DOHH2 (cell line): ENCODE results near the gene MYOZ1.

Source experiments
- EZH2phosphoT487 ChIP-seq: fragments of 200-600 bp; sonication (generic); IDR thresholded peaks from 2 replicates; pipeline ENCODE4 v1.6.1; 2017; ENCODE audit warnings: borderline replicate concordance, mild to moderate bottlenecking, antibody characterized with exemption, low read length, moderate library complexity, mixed read lengths
- TF ChIP-seq, protein P1 (sequence below): fragments of 200-600 bp; sonication (generic); IDR thresholded peaks from one replicate; pipeline ENCODE4 v1.5.1; 2014; ENCODE audit warnings: antibody characterized with exemption, mild to moderate bottlenecking, low read depth, low read length; ENCODE audit not compliant: poor library complexity, severe bottlenecking

DNA sequence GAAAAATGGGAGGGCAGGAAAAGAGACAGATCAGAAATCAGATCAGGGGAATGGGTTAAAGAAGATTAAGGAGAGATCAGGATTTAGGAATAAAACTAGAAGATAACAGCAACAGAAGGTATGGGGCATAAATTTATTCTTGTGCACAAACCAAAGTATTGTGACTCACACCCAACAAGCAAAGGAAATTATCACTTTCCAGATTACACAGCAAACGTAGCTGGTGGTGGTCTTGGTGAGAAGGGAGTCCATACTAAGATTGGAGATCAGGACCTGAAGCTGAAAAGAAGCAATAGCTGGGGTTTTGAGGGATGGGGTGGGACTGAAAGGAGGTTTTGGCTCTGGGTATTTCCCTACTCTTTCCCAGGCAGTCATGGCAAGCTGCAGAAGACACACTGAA is 3.5 kb upstream of the MYOZ1 start:
- TF ChIP-seq, protein P1, sequence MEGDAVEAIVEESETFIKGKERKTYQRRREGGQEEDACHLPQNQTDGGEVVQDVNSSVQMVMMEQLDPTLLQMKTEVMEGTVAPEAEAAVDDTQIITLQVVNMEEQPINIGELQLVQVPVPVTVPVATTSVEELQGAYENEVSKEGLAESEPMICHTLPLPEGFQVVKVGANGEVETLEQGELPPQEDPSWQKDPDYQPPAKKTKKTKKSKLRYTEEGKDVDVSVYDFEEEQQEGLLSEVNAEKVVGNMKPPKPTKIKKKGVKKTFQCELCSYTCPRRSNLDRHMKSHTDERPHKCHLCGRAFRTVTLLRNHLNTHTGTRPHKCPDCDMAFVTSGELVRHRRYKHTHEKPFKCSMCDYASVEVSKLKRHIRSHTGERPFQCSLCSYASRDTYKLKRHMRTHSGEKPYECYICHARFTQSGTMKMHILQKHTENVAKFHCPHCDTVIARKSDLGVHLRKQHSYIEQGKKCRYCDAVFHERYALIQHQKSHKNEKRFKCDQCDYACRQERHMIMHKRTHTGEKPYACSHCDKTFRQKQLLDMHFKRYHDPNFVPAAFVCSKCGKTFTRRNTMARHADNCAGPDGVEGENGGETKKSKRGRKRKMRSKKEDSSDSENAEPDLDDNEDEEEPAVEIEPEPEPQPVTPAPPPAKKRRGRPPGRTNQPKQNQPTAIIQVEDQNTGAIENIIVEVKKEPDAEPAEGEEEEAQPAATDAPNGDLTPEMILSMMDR = no peak
- no peak for TF ChIP-seq EZH2phosphoT487
